GM12801 (cell line): ENCODE data around the gene CELA3A.

Experiments
- CTCF ChIP-seq: IDR thresholded peaks from one replicate; pipeline ENCODE4 v1.5.1; 2011; ENCODE audit warnings: control low read depth; ENCODE audit not compliant: insufficient read length; ENCODE audit errors: extremely low read depth

Gene CELA3A

GRCh38 chr1:22050330-22050729, 48.9 kb downstream of the CELA3A start:
- no peak for TF ChIP-seq CTCF

- no peak for TF ChIP-seq CTCF
Observed at GRCh38 chr1:22051607-22052114, 50.2 kb downstream of the CELA3A start.

- TF ChIP-seq CTCF = no peak
Observed at GRCh38 chr1:22052115-22053016, 50.9 kb downstream of the CELA3A start, which contains the start of gene CDC42. CDC42 (plus strand) TSS chr1:22052709; CDS start chr1:22078479, 25,770 bp downstream.

DNA sequence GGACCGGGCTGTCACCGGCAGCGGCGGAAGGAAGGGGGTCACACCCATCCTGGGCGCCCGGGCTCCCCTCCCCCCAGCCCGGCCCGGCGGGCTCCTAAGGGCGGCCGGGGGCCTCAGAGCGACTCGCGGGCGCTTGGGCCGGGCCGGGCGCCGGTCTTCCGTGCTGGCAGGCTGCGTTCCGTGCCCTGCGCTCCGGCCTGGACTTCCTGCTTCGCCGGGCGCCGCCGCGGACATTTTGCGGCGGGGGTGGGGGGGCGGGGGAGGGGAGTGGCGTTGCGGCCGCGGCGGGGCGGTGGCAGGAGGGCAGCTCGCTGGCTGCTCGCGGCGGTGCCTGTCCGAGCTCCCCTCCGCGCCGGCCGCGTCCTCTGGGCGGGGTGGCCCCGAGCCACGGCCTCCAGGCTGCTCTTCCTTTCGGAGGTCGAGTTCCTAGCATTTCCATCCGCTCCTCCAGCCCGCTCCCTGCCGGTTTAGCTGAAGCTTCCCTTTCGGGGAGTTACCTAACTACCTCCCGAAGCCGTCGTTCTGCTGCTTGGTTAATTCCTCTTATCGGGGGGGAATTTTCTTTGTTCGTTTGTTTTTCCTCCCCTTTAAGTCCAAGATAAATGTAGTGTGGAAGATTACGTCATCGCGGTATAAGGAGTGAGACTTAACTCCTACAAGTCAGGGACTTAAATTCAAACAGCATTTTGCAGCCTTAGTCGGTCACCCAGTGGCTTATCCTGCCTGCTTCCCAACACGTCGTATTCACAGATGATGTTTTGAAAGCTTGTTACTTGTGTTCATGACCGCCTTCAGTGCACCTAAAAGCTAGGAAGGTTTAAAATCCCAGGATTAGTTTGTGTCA, 51.8 kb downstream of the CELA3A start:
- no peak for TF ChIP-seq CTCF

DNA sequence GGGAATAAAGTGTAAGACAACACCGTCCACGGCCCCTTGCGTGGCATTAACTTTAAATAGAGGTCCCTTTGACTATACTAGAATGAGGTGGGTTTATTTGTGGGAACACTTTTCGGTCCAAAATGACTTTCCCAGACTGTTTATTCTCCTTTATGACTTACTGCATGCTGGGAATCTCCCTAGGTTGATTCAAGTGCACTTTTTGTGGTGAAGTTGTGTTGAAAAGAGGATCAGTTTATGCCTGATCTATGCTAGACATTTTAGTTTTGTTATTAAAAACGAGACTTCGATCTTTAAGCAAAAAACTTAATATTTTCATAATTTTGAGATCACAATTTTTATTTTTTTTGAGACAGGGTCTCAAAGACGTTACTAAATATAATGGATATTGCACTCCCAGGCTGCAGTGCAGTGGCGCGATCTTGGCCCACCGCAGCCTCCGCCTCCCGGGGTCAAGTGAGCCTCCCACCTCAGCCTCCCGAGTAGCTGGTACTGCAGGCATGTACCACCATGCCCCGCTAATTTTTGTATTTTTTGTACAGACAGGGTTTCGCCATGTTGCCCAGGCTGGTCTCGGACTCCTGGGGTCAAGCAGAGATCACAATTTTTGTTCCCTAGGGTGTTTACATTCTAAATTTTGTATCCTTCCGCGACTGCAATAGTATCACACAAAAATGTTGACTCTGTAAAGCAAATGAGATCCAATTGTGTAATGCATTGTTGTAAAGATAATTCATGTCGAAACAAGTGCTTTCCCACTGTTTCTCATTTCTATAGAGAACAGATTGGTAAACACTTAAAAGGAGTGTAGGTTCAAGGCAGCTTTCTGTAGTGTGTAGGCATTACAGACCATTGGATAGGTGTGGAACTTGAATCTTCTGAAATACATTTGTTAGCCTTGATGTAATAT, 52.7 kb downstream of the CELA3A start:
- TF ChIP-seq CTCF = no peak

GRCh38 chr1:22055463-22055862, 54.0 kb downstream of the CELA3A start:
- no peak for TF ChIP-seq CTCF
